A549 (cell line): ENCODE results near the gene MRPL36.

Experiments used
- CBX8 ChIP-seq: fragments of 200-600 bp; sonication (generic); IDR thresholded peaks from 2 replicates; pipeline ENCODE4 v1.6.1; 2016
- CEBPB ChIP-seq, 2 experiments: fragments of >200 bp in 1 of 2; sonication (Bioruptor Twin) in 1 of 2; formaldehyde crosslinking in 1 of 2; IDR thresholded peaks; 2 replicates each; pipeline ENCODE4 v1.6.1; 2012 to 2016
- ESRRA ChIP-seq: fragments of 150-350 bp; IDR thresholded peaks from 2 replicates; pipeline ENCODE4 v1.6.1; 2014; ENCODE audit warnings: mild to moderate bottlenecking, low read length, borderline replicate concordance
- MAX ChIP-seq: IDR thresholded peaks from 2 replicates; pipeline ENCODE4 v1.6.1; 2012
- POLR2A ChIP-seq: IDR thresholded peaks from 2 replicates; pipeline ENCODE4 v1.6.1; 2012; ENCODE audit warnings: mild to moderate bottlenecking, low read length
- RAD21 ChIP-seq, 2 experiments: fragments of >200 bp in 1 of 2; sonication (Bioruptor Twin) in 1 of 2; formaldehyde crosslinking in 1 of 2; IDR thresholded peaks in 1 of 2; conservative IDR thresholded peaks in 1 of 2; 2 replicates in 1 of 2; 3 replicates in 1 of 2; pipeline ENCODE4 v1.6.1; 2012 to 2018; ENCODE audit warnings: inconsistent platforms in 1 of 2
- SMC3 ChIP-seq: fragments of >200 bp; sonication (Bioruptor Twin); formaldehyde crosslinking; IDR thresholded peaks from 3 replicates; pipeline ENCODE4 v1.6.1; 2018; ENCODE audit warnings: inconsistent platforms
- TF ChIP-seq, protein P1 (sequence below): fragments of >200 bp; sonication (Bioruptor Twin); formaldehyde crosslinking; IDR thresholded peaks from 3 replicates; pipeline ENCODE4 v1.5.1; 2016

DNA sequence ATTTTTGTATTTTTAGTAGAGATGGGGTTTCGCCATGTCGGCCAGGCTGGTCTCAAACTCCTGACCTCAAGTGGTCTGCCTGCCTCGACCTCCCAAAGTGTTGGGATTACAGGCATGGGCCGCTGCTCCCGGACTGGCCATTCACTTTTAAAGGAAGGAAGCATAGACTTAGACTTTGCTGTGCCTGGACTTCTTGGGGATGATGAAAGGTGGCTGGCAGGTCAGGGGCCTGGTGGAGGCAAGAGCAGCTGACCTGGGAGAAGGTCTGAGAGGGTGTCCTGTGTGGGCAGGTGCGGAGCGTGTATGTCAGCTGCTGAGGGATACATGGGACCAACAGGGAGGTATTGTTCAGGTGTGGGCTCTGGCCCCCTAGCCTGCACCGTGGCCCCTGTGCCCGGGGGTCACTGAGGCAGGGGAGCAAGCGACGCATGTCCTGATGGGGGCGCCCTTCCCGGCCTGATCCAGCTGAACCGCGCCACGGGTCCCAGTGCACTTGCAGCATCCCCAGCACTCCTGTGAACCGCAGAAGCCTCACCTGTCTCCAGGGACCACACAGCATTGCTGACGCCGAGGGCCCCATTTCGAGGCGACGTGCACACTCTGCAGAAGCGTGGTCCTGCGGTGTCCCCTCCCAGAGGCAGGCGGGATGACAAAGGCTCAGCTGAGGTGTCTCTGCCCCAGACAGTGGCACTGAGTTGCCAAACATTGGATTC lies 24.6 kb upstream of the MRPL36 start:
- TF ChIP-seq MAX, result no peak
- TF ChIP-seq SMC3, result no peak
- TF ChIP-seq, protein P1, sequence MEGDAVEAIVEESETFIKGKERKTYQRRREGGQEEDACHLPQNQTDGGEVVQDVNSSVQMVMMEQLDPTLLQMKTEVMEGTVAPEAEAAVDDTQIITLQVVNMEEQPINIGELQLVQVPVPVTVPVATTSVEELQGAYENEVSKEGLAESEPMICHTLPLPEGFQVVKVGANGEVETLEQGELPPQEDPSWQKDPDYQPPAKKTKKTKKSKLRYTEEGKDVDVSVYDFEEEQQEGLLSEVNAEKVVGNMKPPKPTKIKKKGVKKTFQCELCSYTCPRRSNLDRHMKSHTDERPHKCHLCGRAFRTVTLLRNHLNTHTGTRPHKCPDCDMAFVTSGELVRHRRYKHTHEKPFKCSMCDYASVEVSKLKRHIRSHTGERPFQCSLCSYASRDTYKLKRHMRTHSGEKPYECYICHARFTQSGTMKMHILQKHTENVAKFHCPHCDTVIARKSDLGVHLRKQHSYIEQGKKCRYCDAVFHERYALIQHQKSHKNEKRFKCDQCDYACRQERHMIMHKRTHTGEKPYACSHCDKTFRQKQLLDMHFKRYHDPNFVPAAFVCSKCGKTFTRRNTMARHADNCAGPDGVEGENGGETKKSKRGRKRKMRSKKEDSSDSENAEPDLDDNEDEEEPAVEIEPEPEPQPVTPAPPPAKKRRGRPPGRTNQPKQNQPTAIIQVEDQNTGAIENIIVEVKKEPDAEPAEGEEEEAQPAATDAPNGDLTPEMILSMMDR, result no peak
- no peak for TF ChIP-seq CEBPB (IDR thresholded peaks at IDR 0.05)
- TF ChIP-seq ESRRA, result no peak
- TF ChIP-seq POLR2A, result no peak
- TF ChIP-seq RAD21 (conservative IDR thresholded peaks at IDR 0.05 in 1 of 2, IDR thresholded peaks at IDR 0.05 in 1 of 2), result no peak
- no peak for TF ChIP-seq CBX8
